ENCODE data around the gene DCDC2B.
A peak's percentile ranks its signal among the peaks of the same experiment; 100 is the strongest.

DCDC2B gene

GRCh38 chr1:32195972-32196823, 12.7 kb upstream of the DCDC2B start:
- no peak for DNase-seq (ENCODE audit: low spot score)

- DNase-seq (ENCODE audit: low spot score): no peak
Measured at GRCh38 chr1:32197074-32197473, 11.8 kb upstream of the DCDC2B start.

GRCh38 chr1:32197837-32198236, 11.1 kb upstream of the DCDC2B start:
- no peak for DNase-seq (ENCODE audit: low spot score)

GRCh38 chr1:32198237-32199042, 10.4 kb upstream of the DCDC2B start:
- DNase-seq (ENCODE audit: low spot score): no peak

- DNase-seq (ENCODE audit: low spot score): no peak
Measured at GRCh38 chr1:32199043-32199716, 9.7 kb upstream of the DCDC2B start.

GRCh38 chr1:32199717-32200072, 9.2 kb upstream of the DCDC2B start:
- no peak for DNase-seq (ENCODE audit: low spot score)

GRCh38 chr1:32200226-32201010, 8.5 kb upstream of the DCDC2B start, which contains the start of gene CCDC28B:
Gene CCDC28B (plus strand): TSS chr1:32200595. CDS start chr1:32201936, 1,341 bp downstream.
- DNase-seq (ENCODE audit: low spot score): peak; percentile 79

GRCh38 chr1:32201011-32201855, 7.7 kb upstream of the DCDC2B start:
- DNase-seq (ENCODE audit: low spot score): peak; percentile 57

GRCh38 chr1:32204943-32205361, 3.9 kb upstream of the DCDC2B start:
- no peak for DNase-seq (ENCODE audit: low spot score)

- peak; percentile 93 for DNase-seq (ENCODE audit: low spot score)
Measured at GRCh38 chr1:32205401-32206370, 3.2 kb upstream of the DCDC2B start, which contains the start of gene IQCC. Gene IQCC (plus strand): TSS chr1:32205671. CDS start chr1:32205682, 11 bp downstream.

- DNase-seq (ENCODE audit: low spot score): no peak
Measured at GRCh38 chr1:32208469-32208868, 420 bp upstream of the DCDC2B start.

GRCh38 chr1:32215629-32216480, 7.0 kb downstream of the DCDC2B start:
- DNase-seq (ENCODE audit: low spot score): peak; percentile 79

GRCh38 chr1:32216566-32216965, 7.7 kb downstream of the DCDC2B start:
- DNase-seq (ENCODE audit: low spot score): no peak

GRCh38 chr1:32219022-32219421, 10.1 kb downstream of the DCDC2B start:
- DNase-seq (ENCODE audit: low spot score): no peak

- no peak for DNase-seq (ENCODE audit: low spot score)
Measured at GRCh38 chr1:32220746-32221580, 12.1 kb downstream of the DCDC2B start.

- no peak for DNase-seq (ENCODE audit: low spot score)
Measured at GRCh38 chr1:32221581-32221979, 12.7 kb downstream of the DCDC2B start.

GRCh38 chr1:32221980-32222755, 13.3 kb downstream of the DCDC2B start, which contains the start of the genes EIF3I and TMEM234:
Gene EIF3I (plus strand): TSS chr1:32222407. CDS start chr1:32222442, 35 bp downstream.
Gene TMEM234 (minus strand): TSS chr1:32222353. CDS start chr1:32222322, 31 bp downstream.
- peak; percentile 92 for DNase-seq (ENCODE audit: low spot score)
